Measurements from ENCODE around the gene PLEKHO2.

The PLEKHO2 gene

DNA sequence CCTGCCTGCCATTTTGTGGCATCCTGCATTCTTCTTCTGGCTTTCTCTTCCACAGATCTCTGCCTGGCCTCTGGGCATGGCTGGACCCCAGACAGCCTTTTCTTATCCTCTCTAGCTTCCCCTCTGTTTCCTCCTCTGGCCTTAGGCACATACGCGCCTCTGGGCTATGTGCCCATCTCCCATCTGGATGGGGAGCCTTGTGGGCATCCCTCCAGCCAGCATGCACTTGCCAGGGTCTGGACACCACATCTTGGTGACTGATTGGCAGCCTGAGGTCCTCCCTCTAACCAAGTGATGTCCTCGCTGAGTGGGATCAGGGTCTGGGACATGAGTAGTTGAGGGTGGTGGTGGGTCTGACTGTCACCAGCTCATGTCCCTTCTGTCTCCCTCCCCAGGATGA lies 12.8 kb downstream of the PLEKHO2 start:
- H3K79me2 ChIP-seq (ENCODE audit: low read length) = peaks cover 81% of the 10 kb centered on the region
- TF ChIP-seq, protein P1, sequence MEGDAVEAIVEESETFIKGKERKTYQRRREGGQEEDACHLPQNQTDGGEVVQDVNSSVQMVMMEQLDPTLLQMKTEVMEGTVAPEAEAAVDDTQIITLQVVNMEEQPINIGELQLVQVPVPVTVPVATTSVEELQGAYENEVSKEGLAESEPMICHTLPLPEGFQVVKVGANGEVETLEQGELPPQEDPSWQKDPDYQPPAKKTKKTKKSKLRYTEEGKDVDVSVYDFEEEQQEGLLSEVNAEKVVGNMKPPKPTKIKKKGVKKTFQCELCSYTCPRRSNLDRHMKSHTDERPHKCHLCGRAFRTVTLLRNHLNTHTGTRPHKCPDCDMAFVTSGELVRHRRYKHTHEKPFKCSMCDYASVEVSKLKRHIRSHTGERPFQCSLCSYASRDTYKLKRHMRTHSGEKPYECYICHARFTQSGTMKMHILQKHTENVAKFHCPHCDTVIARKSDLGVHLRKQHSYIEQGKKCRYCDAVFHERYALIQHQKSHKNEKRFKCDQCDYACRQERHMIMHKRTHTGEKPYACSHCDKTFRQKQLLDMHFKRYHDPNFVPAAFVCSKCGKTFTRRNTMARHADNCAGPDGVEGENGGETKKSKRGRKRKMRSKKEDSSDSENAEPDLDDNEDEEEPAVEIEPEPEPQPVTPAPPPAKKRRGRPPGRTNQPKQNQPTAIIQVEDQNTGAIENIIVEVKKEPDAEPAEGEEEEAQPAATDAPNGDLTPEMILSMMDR (IDR thresholded peaks at IDR 0.05; ENCODE audit: low read depth, low read length) = no peak
- no peak for TF ChIP-seq EZH2phosphoT487 (IDR thresholded peaks at IDR 0.05; ENCODE audit: low read depth)
- peaks cover 73% of the 10 kb centered on the region for H3K36me3 ChIP-seq (replicated peaks; ENCODE audit: low read depth, low read length)
- peaks cover 85% of the 10 kb centered on the region for H4K20me1 ChIP-seq (ENCODE audit: insufficient read depth, low read length)
- H2AFZ ChIP-seq (ENCODE audit: low read depth, low read length) = no peak overlapping the region
- no peak overlapping the region for H3K4me3 ChIP-seq (ENCODE audit: low read length)
- H3K4me2 ChIP-seq (ENCODE audit: low read length) = no peak overlapping the region
- H3K27ac ChIP-seq (ENCODE audit: low read length) = no peak overlapping the region
- no peaks in the 10 kb centered on the region for H3K9me3 ChIP-seq (ENCODE audit: insufficient read depth, low read length)
- H3K27me3 ChIP-seq (ENCODE audit: low read depth, low read length) = no peaks in the 10 kb centered on the region
- peaks cover 20% of the 10 kb centered on the region for H3K4me1 ChIP-seq (ENCODE audit: low read length)
- no peak overlapping the region for H3K9ac ChIP-seq (ENCODE audit: low read length)

DNA sequence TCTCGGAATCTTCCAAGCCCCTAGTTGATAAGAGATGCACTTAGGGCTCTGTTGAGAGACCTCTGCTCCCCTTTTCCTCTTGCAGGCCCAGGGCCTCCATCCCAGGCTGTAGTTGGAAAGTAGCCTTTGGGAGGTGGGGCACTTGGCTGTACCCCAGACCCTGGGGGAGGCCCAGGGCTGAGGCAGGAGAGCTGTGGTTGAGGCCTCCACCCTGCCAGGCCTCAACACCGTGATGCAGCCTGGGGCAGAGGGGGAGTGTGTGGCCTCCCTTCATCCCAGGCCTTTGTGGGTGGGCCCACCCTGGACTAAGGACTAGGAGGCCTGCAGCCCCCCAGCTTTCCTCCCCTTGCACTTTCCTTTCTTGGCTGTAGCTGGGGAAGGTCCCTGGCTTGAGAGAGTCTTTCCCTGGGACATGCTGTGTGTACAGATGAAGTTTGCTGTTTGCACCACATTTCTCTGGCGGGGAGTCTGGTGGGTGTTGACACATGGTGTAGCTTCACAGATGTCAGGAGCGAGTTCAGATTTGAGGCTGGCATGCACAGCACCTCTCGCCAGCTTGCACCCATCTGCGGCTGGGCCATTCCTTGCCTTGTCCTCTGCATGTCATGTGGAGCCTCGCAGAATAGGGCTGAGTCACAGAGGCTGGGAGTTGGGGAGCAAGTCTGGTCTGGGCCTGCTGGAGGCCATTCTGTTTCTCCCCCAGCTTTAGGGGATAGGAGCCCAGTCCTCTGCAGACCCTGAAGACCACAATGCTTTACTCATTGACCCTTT lies 13.7 kb downstream of the PLEKHO2 start:
- H3K9me3 ChIP-seq (ENCODE audit: insufficient read depth, low read length) = no peaks in the 10 kb centered on the region
- no peak overlapping the region for H3K4me2 ChIP-seq (ENCODE audit: low read length)
- no peak overlapping the region for H3K9ac ChIP-seq (ENCODE audit: low read length)
- H3K4me1 ChIP-seq (ENCODE audit: low read length) = peaks cover 16% of the 10 kb centered on the region
- H3K36me3 ChIP-seq (replicated peaks; ENCODE audit: low read depth, low read length) = peaks cover 78% of the 10 kb centered on the region
- no peak overlapping the region for H3K27ac ChIP-seq (ENCODE audit: low read length)
- no peak overlapping the region for H2AFZ ChIP-seq (ENCODE audit: low read depth, low read length)
- no peak overlapping the region for H3K4me3 ChIP-seq (ENCODE audit: low read length)
- H4K20me1 ChIP-seq (ENCODE audit: insufficient read depth, low read length) = peaks cover 90% of the 10 kb centered on the region
- H3K79me2 ChIP-seq (ENCODE audit: low read length) = peaks cover 79% of the 10 kb centered on the region
- no peaks in the 10 kb centered on the region for H3K27me3 ChIP-seq (ENCODE audit: low read depth, low read length)
- TF ChIP-seq, protein P1 (IDR thresholded peaks at IDR 0.05; ENCODE audit: low read depth, low read length) = no peak
- no peak for TF ChIP-seq EZH2phosphoT487 (IDR thresholded peaks at IDR 0.05; ENCODE audit: low read depth)

DNA sequence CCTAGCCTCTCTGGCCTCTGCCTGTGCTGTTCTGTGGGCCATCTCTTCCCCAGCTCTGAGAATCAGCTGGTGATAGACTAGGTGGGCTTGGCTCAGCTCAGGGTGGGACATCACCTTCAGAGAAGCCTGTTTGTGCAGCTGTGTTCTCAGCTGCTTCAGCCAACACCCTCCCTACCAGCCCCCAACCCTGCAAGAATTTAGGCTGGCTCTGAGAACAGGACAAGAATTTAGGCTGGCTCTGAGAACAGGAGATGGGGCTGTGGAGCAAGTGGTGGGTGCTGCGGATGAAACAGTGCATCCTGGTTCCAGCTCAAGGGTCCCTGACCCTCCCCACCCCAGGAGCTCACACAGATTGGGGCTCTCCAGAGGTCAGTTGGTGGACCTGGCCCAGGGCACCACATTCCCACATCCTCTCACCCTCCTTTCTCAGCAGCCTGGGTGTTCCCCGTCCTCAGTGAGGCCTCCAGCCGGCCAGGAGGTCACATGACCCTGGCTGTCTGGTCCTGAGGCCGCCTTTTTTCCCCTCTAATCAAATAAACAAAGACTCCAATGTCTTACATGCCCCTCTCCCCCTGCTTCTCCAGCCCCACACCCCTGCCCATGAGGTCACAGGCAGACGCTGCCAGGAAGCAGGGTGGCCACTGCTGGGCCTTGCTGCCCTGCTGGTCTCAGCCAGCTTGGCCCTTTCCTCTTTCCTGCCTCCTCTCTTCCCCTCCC lies 14.9 kb downstream of the PLEKHO2 start:
- H3K27me3 ChIP-seq (ENCODE audit: low read depth, low read length) = no peaks in the 10 kb centered on the region
- H4K20me1 ChIP-seq (ENCODE audit: insufficient read depth, low read length) = peaks cover 81% of the 10 kb centered on the region
- no peak overlapping the region for H3K9ac ChIP-seq (ENCODE audit: low read length)
- H3K79me2 ChIP-seq (ENCODE audit: low read length) = peaks cover 67% of the 10 kb centered on the region
- H3K4me3 ChIP-seq (ENCODE audit: low read length) = no peak overlapping the region
- H2AFZ ChIP-seq (ENCODE audit: low read depth, low read length) = no peak overlapping the region
- H3K27ac ChIP-seq (ENCODE audit: low read length) = no peak overlapping the region
- H3K4me2 ChIP-seq (ENCODE audit: low read length) = no peak overlapping the region
- no peak for TF ChIP-seq EZH2phosphoT487 (IDR thresholded peaks at IDR 0.05; ENCODE audit: low read depth)
- TF ChIP-seq, protein P1 (IDR thresholded peaks at IDR 0.05; ENCODE audit: low read depth, low read length) = no peak
- H3K4me1 ChIP-seq (ENCODE audit: low read length) = peaks cover 4% of the 10 kb centered on the region
- H3K9me3 ChIP-seq (ENCODE audit: insufficient read depth, low read length) = no peaks in the 10 kb centered on the region
- H3K36me3 ChIP-seq (replicated peaks; ENCODE audit: low read depth, low read length) = peaks cover 76% of the 10 kb centered on the region

- Histone ChIP-seq H3K9ac (ENCODE audit: low read length) (no peak overlapping the region), H3K36me3 (replicated peaks; ENCODE audit: low read depth, low read length) (peaks cover 72% of the 10 kb centered on the region), H2AFZ (ENCODE audit: low read depth, low read length) (no peak overlapping the region), H4K20me1 (ENCODE audit: insufficient read depth, low read length) (peaks cover 73% of the 10 kb centered on the region), H3K27ac (ENCODE audit: low read length) (no peak overlapping the region), H3K4me2 (ENCODE audit: low read length) (no peak overlapping the region), H3K4me3 (ENCODE audit: low read length) (no peak overlapping the region), H3K79me2 (ENCODE audit: low read length) (peaks cover 59% of the 10 kb centered on the region), H3K4me1 (ENCODE audit: low read length) (no peaks in the 10 kb centered on the region), H3K9me3 (ENCODE audit: insufficient read depth, low read length) (no peaks in the 10 kb centered on the region), H3K27me3 (ENCODE audit: low read depth, low read length) (no peaks in the 10 kb centered on the region)
- TF ChIP-seq EZH2phosphoT487 (IDR thresholded peaks at IDR 0.05; ENCODE audit: low read depth) = no peak
- TF ChIP-seq, protein P1 (IDR thresholded peaks at IDR 0.05; ENCODE audit: low read depth, low read length) = no peak
Measured at GRCh38 chr15:64857421-64857820, 15.7 kb downstream of the PLEKHO2 start.
